Liver (tissue), 9 donors: ENCODE measurements around the gene SNAPC3. TPM values are rescaled to one million over a fixed set of nuclear protein-coding genes. Genes with fewer than 3 reads are reported as not detected.
"Not testable (repeated sequence)": the region's sequence is repeated elsewhere in the genome, so short reads cannot be mapped to it uniquely, and the experiment has no call there.

Experiments
- DNase-seq: peaks from one replicate; pipeline ENCODE4 v3.0.0-alpha.2; 2017; ENCODE audit warnings: low spot score
- H3K27ac ChIP-seq, 2 donors: one replicate each; pipeline ENCODE4 v1.7.0; 2013; ENCODE audit warnings: inconsistent platforms in 2 of 2, low read length in 2 of 2, control low read depth in 1 of 2, low read depth in 1 of 2, mild to moderate bottlenecking in 1 of 2
- H3K27me3 ChIP-seq, 4 donors: one replicate each; pipeline versions ENCODE4 v1.6.1 to v1.7.0; 2013; ENCODE audit warnings: low read length in 3 of 4, inconsistent platforms in 1 of 4, mild to moderate bottlenecking in 1 of 4, moderate library complexity in 1 of 4; ENCODE audit not compliant: control insufficient read depth in 4 of 4, insufficient read depth in 4 of 4
- H3K36me3 ChIP-seq, 4 donors: one replicate each; pipeline versions ENCODE4 v1.6.1 to v1.7.0; 2013; ENCODE audit warnings: low read length in 3 of 4, mild to moderate bottlenecking in 3 of 4, low read depth in 1 of 4, moderate library complexity in 1 of 4; ENCODE audit not compliant: control insufficient read depth in 4 of 4, insufficient read depth in 3 of 4
- H3K4me1 ChIP-seq, 4 donors: one replicate each; pipeline versions ENCODE4 v1.6.1 to v1.7.0; 2013; ENCODE audit warnings: low read length in 3 of 4, mild to moderate bottlenecking in 3 of 4, moderate library complexity in 1 of 4; ENCODE audit not compliant: control insufficient read depth in 4 of 4, insufficient read depth in 4 of 4
- H3K4me3 ChIP-seq, 3 donors: one replicate each; pipeline versions ENCODE4 v1.6.1 to v1.7.0; 2013; ENCODE audit warnings: low read length in 3 of 3, control low read depth in 1 of 3, low read depth in 1 of 3, mild to moderate bottlenecking in 1 of 3
- H3K9ac ChIP-seq, 2 donors: one replicate each; pipeline ENCODE4 v1.7.0; 2013; ENCODE audit warnings: low read length in 2 of 2, mild to moderate bottlenecking in 2 of 2, moderate library complexity in 2 of 2, control low read depth in 1 of 2, low read depth in 1 of 2
- H3K9me3 ChIP-seq, 4 donors: one replicate each; pipeline versions ENCODE4 v1.6.1 to v1.7.0; 2013; ENCODE audit warnings: low read length in 3 of 4; ENCODE audit not compliant: control insufficient read depth in 4 of 4
- CTCF ChIP-seq: fragments of 150-350 bp; IDR thresholded peaks from 2 replicates; pipeline ENCODE4 v1.5.1; 2017; ENCODE audit warnings: improper control_type of control experiment, low read depth, low read length; ENCODE audit not compliant: missing input control
- FOXA1 ChIP-seq: IDR thresholded peaks from 2 replicates; pipeline ENCODE4 v1.6.1; 2016; ENCODE audit warnings: antibody characterized with exemption
- FOXA2 ChIP-seq: IDR thresholded peaks from 2 replicates; pipeline ENCODE4 v1.6.1; 2016; ENCODE audit warnings: antibody characterized with exemption
- GABPA ChIP-seq, 2 donors: IDR thresholded peaks in 1 of 2; conservative IDR thresholded peaks in 1 of 2; 2 replicates each; pipeline ENCODE4 v1.6.1; 2016; ENCODE audit warnings: antibody characterized with exemption in 2 of 2, mild to moderate bottlenecking in 1 of 2, moderate library complexity in 1 of 2
- HNF4G ChIP-seq: IDR thresholded peaks from 2 replicates; pipeline ENCODE4 v1.6.1; 2016; ENCODE audit warnings: antibody characterized with exemption
- JUND ChIP-seq, 2 donors: IDR thresholded peaks; 2 replicates each; pipeline ENCODE4 v1.6.1; 2016; ENCODE audit warnings: antibody characterized with exemption in 2 of 2
- NR2F2 ChIP-seq: IDR thresholded peaks from 2 replicates; pipeline ENCODE4 v1.6.1; 2016; ENCODE audit warnings: antibody characterized with exemption
- RAD21 ChIP-seq, 2 donors: IDR thresholded peaks; 2 replicates each; pipeline ENCODE4 v1.6.1; 2016; ENCODE audit warnings: antibody characterized with exemption in 2 of 2, mild to moderate bottlenecking in 2 of 2
- SP1 ChIP-seq: IDR thresholded peaks from 2 replicates; pipeline ENCODE4 v1.6.1; 2018; ENCODE audit warnings: antibody characterized with exemption, mild to moderate bottlenecking
- YY1 ChIP-seq: IDR thresholded peaks from 2 replicates; pipeline ENCODE4 v1.6.1; 2016; ENCODE audit warnings: antibody characterized with exemption, mild to moderate bottlenecking
- WGBS: extraction: QIAGEN DNeasy Blood & Tissue Kit; methylation state at CpG from one replicate; pipeline ENCODE4 v1.1.7; 2013; 5-methylcytosine and 5-hydroxymethylcytosine counted together
- polyA plus RNA-seq, 2 donors: library from polyadenylated mRNA; stranded (reverse) in 1 of 2; unstranded in 1 of 2; fragments of 200-250 nt in 1 of 2; fragments of >200 nt in 1 of 2; fragmentation: Nextera tagmentation in 1 of 2; extraction: Ambion mirVana in 1 of 2; gene quantifications; one replicate each; pipeline versions ENCODE4 v1.2.1 to v1.2.3, GENCODE V29; 2013 to 2015
- total RNA-seq, 2 donors: library from RNA; depleted of rRNA; stranded (reverse); fragments of >200 nt; gene quantifications; one replicate each; pipeline ENCODE4 v1.2.3, GENCODE V29; 2014
- TF ChIP-seq, protein P1 (sequence below): IDR thresholded peaks from 2 replicates; pipeline ENCODE4 v1.6.1; 2016; ENCODE audit warnings: antibody characterized with exemption, mild to moderate bottlenecking
- donor health status: healthy.
- donor health status: healthy.
- donor health status: healthy.
- donor health status: healthy.
- donor health status: healthy.

Gene SNAPC3
- total and polyA plus RNA-seq, 4 donors, result 7.4 to 19.6 (median 13.5) TPM

- Histone ChIP-seq H3K4me1 (no peaks in the 10 kb centered on the region), H3K36me3 (no peaks in the 10 kb centered on the region), H3K9ac (no peak overlapping the region), H3K27ac (no peak overlapping the region), H3K4me3 (no peak overlapping the region), H3K27me3 (no peaks in the 10 kb centered on the region), H3K9me3 (no peaks in the 10 kb centered on the region)
- 93% methylated on average over 3 of the region's 3 CpGs for WGBS
- DNase-seq, result no peak
- TF ChIP-seq JUND (IDR thresholded peaks at IDR 0.05) (no peak), HNF4G (no peak), FOXA1 (no peak), GABPA (IDR thresholded peaks at IDR 0.05 in 1 of 2, conservative IDR thresholded peaks at IDR 0.05 in 1 of 2) (no peak), YY1 (no peak), SP1 (no peak), NR2F2 (no peak), RAD21 (IDR thresholded peaks at IDR 0.05) (no peak)
These were observed 47.9 kb upstream of the SNAPC3 start for GRCh38 chr9:15374825-15375224.

DNA sequence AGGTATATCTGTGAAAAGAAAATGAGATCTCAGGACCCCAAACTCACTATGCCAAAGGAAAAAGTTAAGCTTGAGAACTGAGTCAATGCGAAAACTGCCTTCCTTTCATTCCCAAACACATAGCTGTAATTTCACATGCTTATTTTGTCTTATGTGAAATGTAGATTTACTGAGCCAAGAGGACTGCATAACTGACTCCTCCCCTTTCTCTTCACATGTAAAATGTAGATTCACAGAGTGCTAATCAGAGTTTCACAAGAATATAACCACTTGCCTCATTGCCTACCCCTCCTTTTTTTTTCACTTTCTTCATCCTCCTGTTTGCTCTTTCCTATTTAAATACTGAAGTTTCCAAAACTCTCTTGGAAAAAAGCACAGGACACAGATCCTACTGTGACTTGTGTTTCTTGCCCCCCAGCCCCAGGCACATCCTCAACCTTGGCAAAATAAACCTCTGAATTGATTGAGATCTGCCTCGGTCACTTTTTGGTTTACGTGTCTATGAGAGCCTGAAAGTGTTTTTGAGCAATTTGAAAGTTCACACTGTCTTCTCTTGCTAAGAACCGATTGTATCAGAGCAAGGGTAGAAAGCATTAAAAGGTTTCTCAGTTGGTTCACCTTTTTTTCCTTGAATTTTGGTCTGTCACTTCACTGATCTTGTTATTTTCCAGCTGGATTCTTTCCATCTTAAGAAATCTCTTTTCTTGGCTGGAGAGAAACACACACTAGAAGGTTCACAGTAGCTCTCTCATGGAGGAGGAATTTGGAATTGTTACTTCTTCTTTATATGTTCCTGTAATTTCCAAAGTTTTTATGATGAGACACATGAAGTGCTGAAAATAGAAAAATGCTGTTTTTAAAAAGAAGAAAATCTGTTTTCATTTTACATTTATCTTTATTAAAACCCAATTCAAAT lies 44.8 kb upstream of the SNAPC3 start:
- Histone ChIP-seq H3K36me3 (no peaks in the 10 kb centered on the region), H3K9ac (no peak overlapping the region), H3K4me1 (no peaks in the 10 kb centered on the region), H3K27me3 (no peaks in the 10 kb centered on the region), H3K9me3 (no peaks in the 10 kb centered on the region), H3K4me3 (no peak overlapping the region), H3K27ac (no peak overlapping the region)
- DNase-seq, result no peak
- TF ChIP-seq CTCF (no peak), FOXA2 (no peak)
- TF ChIP-seq, protein P1, sequence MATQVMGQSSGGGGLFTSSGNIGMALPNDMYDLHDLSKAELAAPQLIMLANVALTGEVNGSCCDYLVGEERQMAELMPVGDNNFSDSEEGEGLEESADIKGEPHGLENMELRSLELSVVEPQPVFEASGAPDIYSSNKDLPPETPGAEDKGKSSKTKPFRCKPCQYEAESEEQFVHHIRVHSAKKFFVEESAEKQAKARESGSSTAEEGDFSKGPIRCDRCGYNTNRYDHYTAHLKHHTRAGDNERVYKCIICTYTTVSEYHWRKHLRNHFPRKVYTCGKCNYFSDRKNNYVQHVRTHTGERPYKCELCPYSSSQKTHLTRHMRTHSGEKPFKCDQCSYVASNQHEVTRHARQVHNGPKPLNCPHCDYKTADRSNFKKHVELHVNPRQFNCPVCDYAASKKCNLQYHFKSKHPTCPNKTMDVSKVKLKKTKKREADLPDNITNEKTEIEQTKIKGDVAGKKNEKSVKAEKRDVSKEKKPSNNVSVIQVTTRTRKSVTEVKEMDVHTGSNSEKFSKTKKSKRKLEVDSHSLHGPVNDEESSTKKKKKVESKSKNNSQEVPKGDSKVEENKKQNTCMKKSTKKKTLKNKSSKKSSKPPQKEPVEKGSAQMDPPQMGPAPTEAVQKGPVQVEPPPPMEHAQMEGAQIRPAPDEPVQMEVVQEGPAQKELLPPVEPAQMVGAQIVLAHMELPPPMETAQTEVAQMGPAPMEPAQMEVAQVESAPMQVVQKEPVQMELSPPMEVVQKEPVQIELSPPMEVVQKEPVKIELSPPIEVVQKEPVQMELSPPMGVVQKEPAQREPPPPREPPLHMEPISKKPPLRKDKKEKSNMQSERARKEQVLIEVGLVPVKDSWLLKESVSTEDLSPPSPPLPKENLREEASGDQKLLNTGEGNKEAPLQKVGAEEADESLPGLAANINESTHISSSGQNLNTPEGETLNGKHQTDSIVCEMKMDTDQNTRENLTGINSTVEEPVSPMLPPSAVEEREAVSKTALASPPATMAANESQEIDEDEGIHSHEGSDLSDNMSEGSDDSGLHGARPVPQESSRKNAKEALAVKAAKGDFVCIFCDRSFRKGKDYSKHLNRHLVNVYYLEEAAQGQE, result no peak
- 89% methylated on average over 4 of the region's 4 CpGs for WGBS

DNA sequence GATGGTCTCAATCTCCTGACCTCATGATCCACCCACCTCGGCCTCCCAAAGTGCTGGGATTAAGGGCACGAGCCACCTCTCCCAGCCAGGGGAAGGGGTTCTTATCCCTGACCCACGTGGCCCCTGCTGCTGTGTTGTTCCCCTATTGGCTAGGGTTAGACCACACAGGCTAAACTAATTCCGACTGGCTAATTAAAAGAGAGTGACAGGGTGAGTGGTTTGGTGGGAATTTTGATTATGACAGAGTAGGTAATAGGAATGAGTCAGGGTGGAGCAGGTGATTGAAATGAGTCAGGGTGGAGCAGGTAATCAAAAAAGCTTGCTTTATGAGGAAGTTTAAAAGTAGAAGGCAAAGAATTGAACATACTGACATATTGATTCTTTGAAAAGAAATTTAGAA lies 43.4 kb upstream of the SNAPC3 start:
- H3K36me3 ChIP-seq, H3K9ac ChIP-seq, H3K27ac ChIP-seq, H3K4me1 ChIP-seq, H3K4me3 ChIP-seq, DNase-seq, H3K27me3 ChIP-seq, H3K9me3 ChIP-seq: not testable (repeated sequence)
- 88% methylated on average over 4 of the region's 4 CpGs for WGBS

DNA sequence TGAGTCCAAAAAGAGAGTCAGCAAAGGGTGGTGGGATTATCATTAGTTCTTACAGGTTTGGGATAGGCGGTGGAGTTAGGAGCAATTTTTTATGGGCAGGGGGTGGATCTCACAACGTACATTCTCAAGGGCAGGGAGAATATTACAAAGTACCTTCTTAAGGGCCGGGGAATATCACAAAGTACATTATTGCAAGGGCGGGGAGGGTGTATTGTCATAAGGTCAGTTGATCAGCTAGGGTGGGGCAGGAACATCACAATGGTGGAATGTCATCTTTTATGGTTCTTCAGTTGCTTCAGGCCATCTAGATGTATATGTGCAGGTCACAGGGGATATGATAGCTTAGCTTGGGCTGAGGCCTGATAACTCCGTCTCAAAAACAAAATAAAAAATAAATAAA lies 42.8 kb upstream of the SNAPC3 start:
- not testable (repeated sequence) for H3K4me3 ChIP-seq

More for the DNA sequence above, 42.8 kb upstream of the SNAPC3 start:
- not testable (repeated sequence) for H3K4me1 ChIP-seq, H3K27me3 ChIP-seq, H3K27ac ChIP-seq, DNase-seq, H3K36me3 ChIP-seq, H3K9ac ChIP-seq, H3K9me3 ChIP-seq
- 88% methylated on average over 5 of the region's 5 CpGs for WGBS
